Erythroblast (primary cell): ENCODE results near the gene ATP1A3.

Experiments
- GATA1 ChIP-seq: IDR thresholded peaks from 2 replicates; pipeline ENCODE4 v1.6.1; 2011; ENCODE audit warnings: low read depth, mild to moderate bottlenecking, control low read depth, low read length, moderate library complexity
- POLR2A ChIP-seq: IDR thresholded peaks from 2 replicates; pipeline ENCODE4 v1.6.1; 2011; ENCODE audit warnings: mild to moderate bottlenecking, low read length

GRCh38 chr19:41932720-41933332 is 61.2 kb downstream of the ATP1A3 start:
- no peak for TF ChIP-seq POLR2A
- TF ChIP-seq GATA1 = no peak
